OCI-LY7 (cell line): ENCODE measurements around the gene EEF1AKMT2. TPM values are rescaled to one million over a fixed set of nuclear protein-coding genes. Genes with fewer than 3 reads are reported as not detected.

Source experiments
- BruUV-seq: library from RNA; stranded (reverse); fragments of 400-500 nt; replicated peaks from 2 replicates; lab custom pipeline; 2021; lab: Mats Ljungman, UMichigan
- CTCF ChIA-PET: fragments of 300-600 bp; sonication (Branson Sonifier 250); formaldehyde crosslinking; loops from one replicate; lab custom pipeline; 2022; ENCODE audit warnings: antibody characterized with exemption; ENCODE audit not compliant: unreplicated experiment; lab: Charles Lee
- POLR2A ChIA-PET: fragments of 300-600 bp; sonication (Branson Sonifier 250); formaldehyde crosslinking; loops from one replicate; lab custom pipeline; 2022; ENCODE audit warnings: antibody characterized with exemption; lab: Charles Lee
- DNase-seq: peaks from one replicate; pipeline ENCODE4 v3.0.0-alpha.2; 2015; ENCODE audit warnings: low spot score
- H2AFZ ChIP-seq: fragments of 200-600 bp; sonication (generic), shearing (Covaris generic); 2 replicates; pipeline ENCODE4 v1.6.1; 2014; ENCODE audit warnings: mild to moderate bottlenecking, antibody characterized with exemption, low read length, moderate library complexity
- H3K27ac ChIP-seq: fragments of 200-600 bp; sonication (generic); 2 replicates; pipeline ENCODE4 v1.5.1; 2014; ENCODE audit warnings: mixed run types, low read depth, mild to moderate bottlenecking, moderate library complexity, low read length, inconsistent platforms; ENCODE audit not compliant: poor library complexity, severe bottlenecking
- H3K36me3 ChIP-seq: fragments of 200-600 bp; sonication (generic); 2 replicates; pipeline ENCODE4 v1.6.1; 2014; ENCODE audit warnings: mild to moderate bottlenecking, antibody characterized with exemption, low read length, moderate library complexity, mixed read lengths; ENCODE audit not compliant: insufficient read depth
- H3K4me1 ChIP-seq: fragments of 200-600 bp; sonication (generic); 2 replicates; pipeline ENCODE4 v1.5.1; 2014; ENCODE audit warnings: mild to moderate bottlenecking, low read length; ENCODE audit not compliant: insufficient read depth, poor library complexity, severe bottlenecking
- H3K4me2 ChIP-seq: fragments of 200-600 bp; sonication (generic); 2 replicates; pipeline ENCODE4 v1.6.1; 2014; ENCODE audit warnings: mild to moderate bottlenecking, low read length
- H3K4me3 ChIP-seq: fragments of 200-600 bp; sonication (generic); 2 replicates; pipeline ENCODE4 v1.5.1; 2014; ENCODE audit warnings: mild to moderate bottlenecking, low read depth, low read length; ENCODE audit not compliant: poor library complexity, severe bottlenecking
- H3K79me2 ChIP-seq: fragments of 200-600 bp; sonication (generic); 2 replicates; pipeline ENCODE4 v1.6.1; 2016; ENCODE audit warnings: low read depth, mild to moderate bottlenecking, low read length, moderate library complexity, mixed read lengths; ENCODE audit not compliant: insufficient read depth
- H3K9me2 ChIP-seq: fragments of 200-600 bp; sonication (generic); 2 replicates; pipeline ENCODE4 v1.6.1; 2016; ENCODE audit warnings: mild to moderate bottlenecking, low read length, mixed read lengths; ENCODE audit not compliant: insufficient read depth
- H3K9me3 ChIP-seq: fragments of 200-600 bp; sonication (generic); 2 replicates; pipeline ENCODE4 v1.6.1; 2014; ENCODE audit warnings: mild to moderate bottlenecking, mixed run types, low read length, mixed read lengths
- H4K20me1 ChIP-seq: fragments of 200-600 bp; sonication (generic); 2 replicates; pipeline ENCODE4 v1.6.1; 2014; ENCODE audit warnings: mild to moderate bottlenecking, antibody characterized with exemption, low read length, moderate library complexity, mixed read lengths; ENCODE audit not compliant: insufficient read depth
- CTCF ChIP-seq: fragments of 200-600 bp; sonication (generic); conservative IDR thresholded peaks from 2 replicates; pipeline ENCODE4 v1.5.1; 2014; ENCODE audit warnings: mild to moderate bottlenecking, antibody characterized with exemption, low read length, moderate library complexity, mixed read lengths
- EZH2phosphoT487 ChIP-seq: fragments of 200-600 bp; sonication (generic); IDR thresholded peaks from 2 replicates; pipeline ENCODE4 v1.6.1; 2018; ENCODE audit warnings: low read depth, borderline replicate concordance, mild to moderate bottlenecking, mixed run types, antibody characterized with exemption, low read length, moderate library complexity, mixed read lengths
- intact Hi-C: fragments of 100-400 bp; cut with micrococcal nuclease; formaldehyde crosslinking; loops from one replicate; pipeline ENCODE4 v1.10.0; 2022; ENCODE audit not compliant: unreplicated experiment
- total RNA-seq, 2 experiments: library from RNA; depleted of rRNA in 1 of 2; stranded (reverse); fragments of >200 nt in 1 of 2; shearing (Covaris generic) in 1 of 2; gene quantifications; 2 replicates each; pipeline ENCODE4 v1.2.3, GENCODE V29; 2014 to 2022

The EEF1AKMT2 gene
- total RNA-seq, 2 experiments from 2014 or later = 32.4 to 37.7 TPM

GRCh38 chr10:124739986-124740368 is 51.7 kb downstream of the EEF1AKMT2 start:
- Histone ChIP-seq H4K20me1 (no peaks in the 10 kb centered on the region; the same call in 1 of the 2 replicates), H3K9me2 (no peaks in the 10 kb centered on the region), H3K4me2 (peak overlapping the region; percentile 90), H3K4me3 (peak overlapping the region; percentile 95), H2AFZ (no peak overlapping the region), H3K79me2 (peaks cover 91% of the 10 kb centered on the region), H3K4me1 (peaks cover 76% of the 10 kb centered on the region), H3K27ac (peak overlapping the region; percentile 92), H3K9me3 (no peaks in the 10 kb centered on the region), H3K36me3 (peaks cover 25% of the 10 kb centered on the region; the same call in 1 of the 2 replicates)
- CTCF ChIA-PET = no interaction called here
- POLR2A ChIA-PET = interaction anchor here (0.6 to 4.1 kb wide), 10 partner anchors 10 to 205 kb away, joined by 3 to 32 read pairs (median 4); no protein-coding TSS in a partner anchor
- intact Hi-C loops = loop anchor here (5.0 kb wide), 3 partner anchors 93 to 278 kb away; partner anchors contain the start of gene LHPP
- DNase-seq = no peak
- no peak for TF ChIP-seq EZH2phosphoT487
- TF ChIP-seq CTCF = no peak
- no TSS peak for BruUV-seq

GRCh38 chr10:124739119-124739921 is 52.4 kb downstream of the EEF1AKMT2 start:
- no peak overlapping the region for H2AFZ ChIP-seq
- H3K4me1 ChIP-seq = peaks cover 78% of the 10 kb centered on the region
- DNase-seq = no peak
- H3K4me2 ChIP-seq = peak overlapping the region; percentile 90
- H3K9me2 ChIP-seq = no peaks in the 10 kb centered on the region
- peak overlapping the region; percentile 92 for H3K27ac ChIP-seq
- peaks cover 3% of the 10 kb centered on the region; the same call in 1 of the 2 replicates for H4K20me1 ChIP-seq
- H3K4me3 ChIP-seq = peak overlapping the region; percentile 95
- POLR2A ChIA-PET = interaction anchor here (0.5 to 4.1 kb wide), 11 partner anchors 9 to 204 kb away, joined by 3 to 32 read pairs (median 3); no protein-coding TSS in a partner anchor
- CTCF ChIA-PET = no interaction called here
- no peaks in the 10 kb centered on the region for H3K9me3 ChIP-seq
- TF ChIP-seq EZH2phosphoT487 = no peak
- no peak for TF ChIP-seq CTCF
- BruUV-seq = TSS peak; percentile 25
- H3K79me2 ChIP-seq = peaks cover 93% of the 10 kb centered on the region
- intact Hi-C loops = no loop called here
- peaks cover 32% of the 10 kb centered on the region; the same call in 1 of the 2 replicates for H3K36me3 ChIP-seq

- H3K36me3 ChIP-seq = peaks cover 40% of the 10 kb centered on the region
- no peaks in the 10 kb centered on the region for H3K9me2 ChIP-seq
- H4K20me1 ChIP-seq = peaks cover 8% of the 10 kb centered on the region; the same call in 1 of the 2 replicates
- TF ChIP-seq EZH2phosphoT487 (no peak), CTCF (no peak)
- intact Hi-C loops = no loop called here
- H2AFZ ChIP-seq = no peak overlapping the region
- H3K4me1 ChIP-seq = peaks cover 82% of the 10 kb centered on the region
- BruUV-seq = no TSS peak
- peak overlapping the region; percentile 95 for H3K4me3 ChIP-seq
- H3K79me2 ChIP-seq = peaks cover 99% of the 10 kb centered on the region
- H3K9me3 ChIP-seq = no peaks in the 10 kb centered on the region
- H3K27ac ChIP-seq = peak overlapping the region; percentile 92
- no peak for DNase-seq
- peak overlapping the region; percentile 90 for H3K4me2 ChIP-seq
- POLR2A ChIA-PET = interaction anchor here (0.9 to 3.8 kb wide), 3 partner anchors 8 to 33 kb away, joined by 3 to 29 read pairs (median 7); no protein-coding TSS in a partner anchor
- CTCF ChIA-PET = no interaction called here
Measured at GRCh38 chr10:124738441-124738840, 53.2 kb downstream of the EEF1AKMT2 start.
